HG03045 (cell line): ENCODE measurements around the gene KBTBD3.
"Not testable (repeated sequence)": the region's sequence is repeated elsewhere in the genome, so short reads cannot be mapped to it uniquely, and the experiment has no call there.

Source experiments
- ATAC-seq: cut with Tn5 transposase; IDR thresholded peaks from one replicate; pipeline ENCODE4 v1.9.1; 2021; ENCODE audit warnings: mild to moderate bottlenecking, moderate library complexity; ENCODE audit not compliant: unreplicated experiment

KBTBD3 gene

GRCh38 chr11:106012744-106013143, 64.4 kb downstream of the KBTBD3 start:
- ATAC-seq = no peak

DNA sequence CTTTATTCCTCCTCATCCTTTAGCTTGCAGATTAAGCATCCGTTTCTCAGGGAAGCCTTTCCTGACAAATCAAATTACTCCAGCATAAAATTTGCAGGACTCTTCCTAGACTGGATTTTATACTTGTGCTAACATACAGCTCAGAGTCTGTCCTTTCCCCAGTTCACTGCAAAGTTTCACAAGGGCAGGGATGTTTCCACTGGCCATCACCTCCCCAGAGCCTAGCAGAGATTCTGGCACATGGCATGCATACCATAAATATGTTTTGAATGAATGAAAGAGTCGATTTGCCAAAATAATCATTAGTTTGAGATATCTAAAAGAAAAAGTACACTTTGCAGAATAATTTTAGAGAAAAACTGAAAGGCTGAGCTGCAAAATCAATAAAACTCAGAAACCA, 65.7 kb downstream of the KBTBD3 start:
- no peak for ATAC-seq

GRCh38 chr11:106003094-106003493, 74.1 kb downstream of the KBTBD3 start:
- ATAC-seq = not testable (repeated sequence)

- ATAC-seq = no peak
Observed at GRCh38 chr11:106001304-106002012, 75.7 kb downstream of the KBTBD3 start.
